OCI-LY1 (cell line): ENCODE data around the gene GBX2.

Experiments
- EZH2 ChIP-seq: fragments of 200-600 bp; sonication (generic), shearing (Covaris generic); IDR thresholded peaks from 2 replicates; pipeline ENCODE4 v1.8.0; 2017; ENCODE audit warnings: borderline replicate concordance, mixed run types, mild to moderate bottlenecking, antibody characterized with exemption, low read length, moderate library complexity, mixed read lengths
- TF ChIP-seq, protein P1 (sequence below): fragments of 200-600 bp; sonication (generic), shearing (Covaris generic); IDR thresholded peaks from 2 replicates; pipeline ENCODE4 v1.5.1; 2017; ENCODE audit warnings: mild to moderate bottlenecking, antibody characterized with exemption, low read length, moderate library complexity, mixed read lengths

DNA sequence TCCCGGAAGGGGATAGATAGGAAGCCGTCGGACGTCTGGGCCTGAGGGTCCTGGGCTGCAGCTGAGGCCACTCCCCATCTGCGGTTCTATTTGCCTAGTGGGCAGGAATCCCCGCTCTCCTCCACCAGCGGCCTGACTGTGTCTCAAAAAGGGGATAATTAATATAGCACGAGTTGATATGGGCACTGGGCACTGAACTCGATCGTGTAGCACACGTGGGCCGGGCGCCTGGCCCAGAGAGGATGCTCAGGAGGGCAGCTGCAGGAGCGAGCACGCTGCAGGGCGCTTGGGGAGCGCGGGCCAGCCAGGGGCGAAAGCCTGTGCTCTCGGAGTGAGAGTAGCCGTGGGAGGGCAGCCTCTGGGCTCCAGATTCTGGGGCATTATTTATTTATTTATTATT lies 8.8 kb upstream of the GBX2 start:
- TF ChIP-seq, protein P1, sequence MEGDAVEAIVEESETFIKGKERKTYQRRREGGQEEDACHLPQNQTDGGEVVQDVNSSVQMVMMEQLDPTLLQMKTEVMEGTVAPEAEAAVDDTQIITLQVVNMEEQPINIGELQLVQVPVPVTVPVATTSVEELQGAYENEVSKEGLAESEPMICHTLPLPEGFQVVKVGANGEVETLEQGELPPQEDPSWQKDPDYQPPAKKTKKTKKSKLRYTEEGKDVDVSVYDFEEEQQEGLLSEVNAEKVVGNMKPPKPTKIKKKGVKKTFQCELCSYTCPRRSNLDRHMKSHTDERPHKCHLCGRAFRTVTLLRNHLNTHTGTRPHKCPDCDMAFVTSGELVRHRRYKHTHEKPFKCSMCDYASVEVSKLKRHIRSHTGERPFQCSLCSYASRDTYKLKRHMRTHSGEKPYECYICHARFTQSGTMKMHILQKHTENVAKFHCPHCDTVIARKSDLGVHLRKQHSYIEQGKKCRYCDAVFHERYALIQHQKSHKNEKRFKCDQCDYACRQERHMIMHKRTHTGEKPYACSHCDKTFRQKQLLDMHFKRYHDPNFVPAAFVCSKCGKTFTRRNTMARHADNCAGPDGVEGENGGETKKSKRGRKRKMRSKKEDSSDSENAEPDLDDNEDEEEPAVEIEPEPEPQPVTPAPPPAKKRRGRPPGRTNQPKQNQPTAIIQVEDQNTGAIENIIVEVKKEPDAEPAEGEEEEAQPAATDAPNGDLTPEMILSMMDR = no peak
- TF ChIP-seq EZH2 = no peak
